Naive thymus-derived CD4-positive, alpha-beta T cell (primary cell): ENCODE measurements around the gene SMPDL3A. TPM values are rescaled to one million over a fixed set of nuclear protein-coding genes. Genes with fewer than 3 reads are reported as not detected.

ENCODE experiments used
- ATAC-seq: fragments of 150-1000 bp; cut with Tn5 transposase; 2 replicates; pipeline ENCODE4 v1.10.0; 2021; ENCODE audit warnings: mild to moderate bottlenecking, moderate library complexity
- CTCF ChIA-PET: fragments of 350-600 bp; sonication (Branson Sonifier 250); formaldehyde crosslinking; loops from one replicate; lab custom pipeline; 2021; ENCODE audit warnings: antibody characterized with exemption; lab: Charles Lee
- POLR2A ChIA-PET: fragments of 350-600 bp; sonication (Branson Sonifier 250); formaldehyde crosslinking; loops from one replicate; lab custom pipeline; 2021; ENCODE audit warnings: antibody characterized with exemption, inconsistent platforms; lab: Charles Lee
- DNase-seq, 9 donors: peaks; one replicate each; pipeline versions ENCODE4 v3.0.0 to v3.0.0-alpha.2; 2020 to 2022; ENCODE audit warnings: mixed read lengths in 1 of 9
- H3K27ac ChIP-seq: one replicate; pipeline ENCODE4 v1.7.0; 2013; ENCODE audit warnings: mild to moderate bottlenecking, low read depth, low read length, moderate library complexity
- H3K27me3 ChIP-seq, 2 donors: one replicate each; pipeline ENCODE4 v1.7.0; 2013; ENCODE audit warnings: low read length in 2 of 2, mild to moderate bottlenecking in 2 of 2, moderate library complexity in 2 of 2; ENCODE audit not compliant: control insufficient read depth in 2 of 2, insufficient read depth in 2 of 2
- H3K36me3 ChIP-seq, 3 experiments: 1 replicate in 2 of 3; 2 replicates in 1 of 3; pipeline ENCODE4 v1.7.0; 2013; ENCODE audit warnings: low read length in 3 of 3, mild to moderate bottlenecking in 3 of 3, moderate library complexity in 1 of 3; ENCODE audit not compliant: insufficient read depth in 3 of 3, control insufficient read depth in 2 of 3
- H3K4me1 ChIP-seq, 2 donors: one replicate each; pipeline ENCODE4 v1.7.0; 2013; ENCODE audit warnings: low read length in 2 of 2, mild to moderate bottlenecking in 2 of 2, moderate library complexity in 1 of 2; ENCODE audit not compliant: control insufficient read depth in 2 of 2, insufficient read depth in 2 of 2
- H3K4me3 ChIP-seq: 2 replicates; pipeline ENCODE4 v1.7.0; 2013; ENCODE audit warnings: mild to moderate bottlenecking, low read length
- H3K9me3 ChIP-seq, 3 experiments: 1 replicate in 2 of 3; 2 replicates in 1 of 3; pipeline ENCODE4 v1.7.0; 2013; ENCODE audit warnings: low read length in 3 of 3; ENCODE audit not compliant: control insufficient read depth in 2 of 3
- H3K27ac Mint-ChIP-seq, 9 donors: one replicate each; pipeline ENCODE4 v1.8.0; 2020 to 2022; ENCODE audit warnings: mixed read lengths in 9 of 9, mild to moderate bottlenecking in 8 of 9, moderate library complexity in 5 of 9, inconsistent platforms in 2 of 9
- H3K27me3 Mint-ChIP-seq, 5 donors: one replicate each; pipeline ENCODE4 v1.8.0; 2021 to 2022; ENCODE audit warnings: mixed read lengths in 5 of 5, mild to moderate bottlenecking in 1 of 5
- H3K36me3 Mint-ChIP-seq, 5 donors: one replicate each; pipeline ENCODE4 v1.8.0; 2020 to 2022; ENCODE audit warnings: mixed read lengths in 5 of 5, mild to moderate bottlenecking in 3 of 5, inconsistent platforms in 1 of 5
- H3K4me1 Mint-ChIP-seq, 7 donors: one replicate each; pipeline ENCODE4 v1.8.0; 2020 to 2022; ENCODE audit warnings: mixed read lengths in 7 of 7, mild to moderate bottlenecking in 3 of 7, inconsistent platforms in 1 of 7
- H3K4me3 Mint-ChIP-seq, 10 donors: one replicate each; pipeline ENCODE4 v1.8.0; 2020 to 2022; ENCODE audit warnings: mild to moderate bottlenecking in 10 of 10, mixed read lengths in 10 of 10, moderate library complexity in 6 of 10, inconsistent platforms in 2 of 10
- H3K9me3 Mint-ChIP-seq, 11 donors: one replicate each; pipeline ENCODE4 v1.8.0; 2020 to 2022; ENCODE audit warnings: mixed read lengths in 11 of 11, mild to moderate bottlenecking in 4 of 11, inconsistent platforms in 1 of 11, moderate library complexity in 1 of 11
- intact Hi-C, 2 donors: fragments of 100-400 bp; cut with micrococcal nuclease; formaldehyde crosslinking; loops; one replicate each; pipeline ENCODE4 v1.15.1; 2023
- polyA plus RNA-seq, 2 donors: library from polyadenylated mRNA; unstranded; fragments of 300-500 nt; fragmentation: Illumina TruSeq; gene quantifications; one replicate each; pipeline ENCODE4 v1.2.3, GENCODE V29; 2021
- total RNA-seq, 6 experiments: library from RNA in 5 of 6; stranded (reverse) in 5 of 6; gene quantifications; 1 replicate in 5 of 6; 2 replicates in 1 of 6; pipeline ENCODE4 v1.2.3 and lab custom pipeline; 2021 to 2026

SMPDL3A gene
- total and polyA plus RNA-seq, 7 experiments from 2014 or later: 0.24 to 6.3 (median 0.32) TPM; not detected in 2

DNA sequence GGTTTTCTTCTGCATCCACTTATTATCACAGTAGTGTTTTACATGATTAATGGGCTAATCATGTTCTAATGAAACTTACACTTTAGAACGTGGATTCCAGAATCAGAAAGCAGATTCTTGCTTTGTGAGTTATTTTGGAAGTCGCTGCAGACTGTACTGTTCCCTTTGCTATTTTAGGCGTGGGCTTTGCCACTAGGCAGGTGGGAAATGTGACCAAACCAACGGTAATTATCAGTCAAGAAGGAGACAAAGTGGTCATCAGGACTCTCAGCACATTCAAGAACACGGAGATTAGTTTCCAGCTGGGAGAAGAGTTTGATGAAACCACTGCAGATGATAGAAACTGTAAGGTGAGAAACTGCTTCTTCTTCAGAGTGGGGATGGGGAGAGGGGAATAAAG is 8.9 kb upstream of the SMPDL3A start:
- H3K4me3 Mint-ChIP-seq: no peak overlapping the region
- H3K27ac Mint-ChIP-seq: no peak overlapping the region
- no peak overlapping the region for H3K4me3 ChIP-seq
- no peaks in the 10 kb centered on the region for H3K36me3 ChIP-seq
- no peak for ATAC-seq
- peaks cover 33 to 49% (median 44%) of the 10 kb centered on the region in 5 donors for H3K27me3 Mint-ChIP-seq
- no peaks in the 10 kb centered on the region for H3K9me3 ChIP-seq
- H3K27ac ChIP-seq: no peak overlapping the region
- H3K4me1 ChIP-seq: no peaks in the 10 kb centered on the region
- no peaks in the 10 kb centered on the region for H3K4me1 Mint-ChIP-seq
- no peaks in the 10 kb centered on the region for H3K27me3 ChIP-seq
- H3K9me3 Mint-ChIP-seq: peaks cover 0 to 11% (median 0%) of the 10 kb centered on the region in 11 donors
- CTCF ChIA-PET: no interaction called here
- POLR2A ChIA-PET: no interaction called here
- intact Hi-C loops: no loop called here
- H3K36me3 Mint-ChIP-seq: no peaks in the 10 kb centered on the region
- no peak for DNase-seq

- no peaks in the 10 kb centered on the region for H3K4me1 ChIP-seq
- ChIA-PET CTCF (no interaction called here), POLR2A (no interaction called here)
- H3K27me3 ChIP-seq: peaks cover under 1 to 2% of the 10 kb centered on the region in 2 donors
- DNase-seq: no peak
- Mint-ChIP-seq H3K9me3 (peaks cover 0 to 2% (median 0%) of the 10 kb centered on the region in 11 donors), H3K27me3 (peaks cover 33 to 54% (median 48%) of the 10 kb centered on the region in 5 donors), H3K4me3 (no peak overlapping the region), H3K36me3 (no peaks in the 10 kb centered on the region), H3K4me1 (no peaks in the 10 kb centered on the region), H3K27ac (no peak overlapping the region)
- ATAC-seq: no peak
- H3K36me3 ChIP-seq: no peaks in the 10 kb centered on the region
- H3K9me3 ChIP-seq: no peaks in the 10 kb centered on the region
- no peak overlapping the region for H3K4me3 ChIP-seq
- H3K27ac ChIP-seq: no peak overlapping the region
- intact Hi-C loops: no loop called here
These were observed 7.3 kb upstream of the SMPDL3A start for GRCh38 chr6:122781716-122782115.

DNA sequence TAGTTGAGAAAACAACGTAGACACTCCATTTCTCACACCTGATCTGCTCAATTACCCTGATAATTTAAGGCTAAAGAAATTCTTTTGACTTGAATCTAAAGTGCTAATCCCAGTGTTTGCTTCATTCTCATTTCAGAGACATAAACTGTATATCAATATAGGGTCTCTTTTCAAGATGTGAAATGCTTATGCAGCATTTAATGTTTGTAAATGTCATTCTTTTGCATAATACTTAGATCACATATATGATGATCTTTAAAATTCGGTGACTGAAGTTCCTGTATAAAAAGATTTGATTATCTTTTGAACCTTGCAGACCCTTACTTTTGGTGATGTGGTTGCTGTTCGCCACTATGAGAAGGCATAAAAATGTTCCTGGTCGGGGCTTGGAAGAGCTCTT is 5.7 kb upstream of the SMPDL3A start:
- no peaks in the 10 kb centered on the region for H3K4me1 ChIP-seq
- H3K36me3 Mint-ChIP-seq: no peaks in the 10 kb centered on the region
- POLR2A ChIA-PET: no interaction called here
- H3K27me3 Mint-ChIP-seq: peaks cover 48 to 65% (median 61%) of the 10 kb centered on the region in 5 donors
- no peak overlapping the region for H3K4me3 ChIP-seq
- CTCF ChIA-PET: no interaction called here
- no peak overlapping the region for H3K4me3 Mint-ChIP-seq
- H3K27ac Mint-ChIP-seq: no peak overlapping the region
- H3K9me3 ChIP-seq: no peaks in the 10 kb centered on the region
- H3K27ac ChIP-seq: no peak overlapping the region
- peaks cover 0 to 3% (median 0%) of the 10 kb centered on the region in 11 donors for H3K9me3 Mint-ChIP-seq
- intact Hi-C loops: no loop called here
- ATAC-seq: no peak
- peaks cover 3 to 4% of the 10 kb centered on the region in 2 donors for H3K27me3 ChIP-seq
- H3K36me3 ChIP-seq: no peaks in the 10 kb centered on the region
- no peaks in the 10 kb centered on the region for H3K4me1 Mint-ChIP-seq
- no peak for DNase-seq

DNA sequence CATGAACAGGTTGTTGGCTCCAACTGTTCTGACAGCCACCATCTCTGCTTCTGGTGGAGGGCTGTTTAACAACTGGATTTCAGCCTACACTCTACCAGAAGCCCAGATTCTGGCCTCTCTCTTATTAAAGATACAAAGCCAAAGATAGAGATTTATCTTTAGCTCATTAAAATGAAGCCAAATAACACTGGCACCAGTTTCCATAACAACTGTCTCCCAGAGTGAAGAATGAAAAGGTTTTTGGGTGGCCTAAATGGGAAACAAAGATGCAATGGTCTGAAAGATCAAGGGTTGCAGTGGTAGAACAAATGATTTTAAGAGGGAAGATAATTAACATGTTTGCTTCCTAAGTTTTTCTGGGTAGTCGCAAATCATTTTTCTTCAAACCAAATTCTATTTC is 3.2 kb upstream of the SMPDL3A start:
- Histone ChIP-seq H3K27me3 (peaks cover 3 to 7% of the 10 kb centered on the region in 2 donors), H3K36me3 (no peaks in the 10 kb centered on the region), H3K27ac (no peak overlapping the region), H3K9me3 (no peaks in the 10 kb centered on the region), H3K4me1 (no peaks in the 10 kb centered on the region), H3K4me3 (no peak overlapping the region)
- peaks cover 11 to 18% (median 15%) of the 10 kb centered on the region in 7 donors for H3K4me1 Mint-ChIP-seq
- H3K9me3 Mint-ChIP-seq: peaks cover 0 to 3% (median 0%) of the 10 kb centered on the region in 11 donors
- ChIA-PET POLR2A (no interaction called here), CTCF (no interaction called here)
- H3K27me3 Mint-ChIP-seq: peaks cover 56 to 76% (median 74%) of the 10 kb centered on the region in 5 donors
- H3K36me3 Mint-ChIP-seq: no peaks in the 10 kb centered on the region
- H3K4me3 Mint-ChIP-seq: no peak overlapping the region
- DNase-seq: no peak
- intact Hi-C loops: no loop called here
- ATAC-seq: no peak
- H3K27ac Mint-ChIP-seq: no peak overlapping the region

GRCh38 chr6:122787721-122788120 is 1.3 kb upstream of the SMPDL3A start:
- intact Hi-C loops: no loop called here
- POLR2A ChIA-PET: no interaction called here
- Histone ChIP-seq H3K27ac (no peak overlapping the region), H3K27me3 (peaks cover 3 to 7% of the 10 kb centered on the region in 2 donors), H3K36me3 (no peaks in the 10 kb centered on the region), H3K4me3 (no peak overlapping the region), H3K4me1 (no peaks in the 10 kb centered on the region), H3K9me3 (no peaks in the 10 kb centered on the region)
- DNase-seq (no peak), ATAC-seq (no peak)
- Mint-ChIP-seq H3K4me3 (no peak overlapping the region), H3K9me3 (peaks cover 0 to 3% (median 0%) of the 10 kb centered on the region in 11 donors), H3K27ac (no peak overlapping the region), H3K36me3 (no peaks in the 10 kb centered on the region), H3K27me3 (peaks cover 70 to 78% (median 74%) of the 10 kb centered on the region in 5 donors), H3K4me1 (peaks cover 14 to 18% (median 15%) of the 10 kb centered on the region in 7 donors)
- CTCF ChIA-PET: no interaction called here

- ATAC-seq (no peak), DNase-seq (no peak)
- H3K36me3 ChIP-seq: no peaks in the 10 kb centered on the region
- H3K9me3 ChIP-seq: no peaks in the 10 kb centered on the region
- ChIA-PET POLR2A (no interaction called here), CTCF (no interaction called here)
- intact Hi-C loops: no loop called here
- Mint-ChIP-seq H3K27ac (no peak overlapping the region), H3K36me3 (no peaks in the 10 kb centered on the region), H3K4me1 (peaks cover 14 to 18% (median 15%) of the 10 kb centered on the region in 7 donors), H3K27me3 (peaks cover 73 to 78% (median 77%) of the 10 kb centered on the region in 5 donors), H3K4me3 (peak overlapping the region in 1 of 10 donors; percentile 84), H3K9me3 (peaks cover 0 to 3% (median 0%) of the 10 kb centered on the region in 11 donors)
- no peak overlapping the region for H3K27ac ChIP-seq
- H3K27me3 ChIP-seq: peaks cover 3 to 7% of the 10 kb centered on the region in 2 donors
- H3K4me1 ChIP-seq: no peaks in the 10 kb centered on the region
- H3K4me3 ChIP-seq: no peak overlapping the region
These were observed 850 bp upstream of the SMPDL3A start for GRCh38 chr6:122788208-122788607.

GRCh38 chr6:122788663-122789181 is 336 bp upstream of the SMPDL3A start:
- peaks cover 3 to 7% of the 10 kb centered on the region in 2 donors for H3K27me3 ChIP-seq
- no peak overlapping the region for H3K27ac ChIP-seq
- ATAC-seq (no peak), DNase-seq (no peak)
- H3K36me3 ChIP-seq: no peaks in the 10 kb centered on the region
- H3K36me3 Mint-ChIP-seq: no peaks in the 10 kb centered on the region
- peaks cover 0 to 3% (median 0%) of the 10 kb centered on the region in 11 donors for H3K9me3 Mint-ChIP-seq
- POLR2A ChIA-PET: no interaction called here
- peaks cover 14 to 18% (median 15%) of the 10 kb centered on the region in 7 donors for H3K4me1 Mint-ChIP-seq
- H3K27ac Mint-ChIP-seq: peak overlapping the region in 1 of 9 donors; percentile 4
- CTCF ChIA-PET: no interaction called here
- peaks cover 69 to 78% (median 73%) of the 10 kb centered on the region in 5 donors for H3K27me3 Mint-ChIP-seq
- H3K9me3 ChIP-seq: no peaks in the 10 kb centered on the region
- H3K4me3 Mint-ChIP-seq: peak overlapping the region in 9 of 10 donors; percentile 37 to 92 (median 59)
- intact Hi-C loops: no loop called here
- no peak overlapping the region for H3K4me3 ChIP-seq
- no peaks in the 10 kb centered on the region for H3K4me1 ChIP-seq
